ENCODE measurements around the gene FOSL1. TPM values are rescaled to one million over a fixed set of nuclear protein-coding genes. Genes with fewer than 3 reads are reported as not detected.

Gene FOSL1
- not detected for total RNA-seq

DNA sequence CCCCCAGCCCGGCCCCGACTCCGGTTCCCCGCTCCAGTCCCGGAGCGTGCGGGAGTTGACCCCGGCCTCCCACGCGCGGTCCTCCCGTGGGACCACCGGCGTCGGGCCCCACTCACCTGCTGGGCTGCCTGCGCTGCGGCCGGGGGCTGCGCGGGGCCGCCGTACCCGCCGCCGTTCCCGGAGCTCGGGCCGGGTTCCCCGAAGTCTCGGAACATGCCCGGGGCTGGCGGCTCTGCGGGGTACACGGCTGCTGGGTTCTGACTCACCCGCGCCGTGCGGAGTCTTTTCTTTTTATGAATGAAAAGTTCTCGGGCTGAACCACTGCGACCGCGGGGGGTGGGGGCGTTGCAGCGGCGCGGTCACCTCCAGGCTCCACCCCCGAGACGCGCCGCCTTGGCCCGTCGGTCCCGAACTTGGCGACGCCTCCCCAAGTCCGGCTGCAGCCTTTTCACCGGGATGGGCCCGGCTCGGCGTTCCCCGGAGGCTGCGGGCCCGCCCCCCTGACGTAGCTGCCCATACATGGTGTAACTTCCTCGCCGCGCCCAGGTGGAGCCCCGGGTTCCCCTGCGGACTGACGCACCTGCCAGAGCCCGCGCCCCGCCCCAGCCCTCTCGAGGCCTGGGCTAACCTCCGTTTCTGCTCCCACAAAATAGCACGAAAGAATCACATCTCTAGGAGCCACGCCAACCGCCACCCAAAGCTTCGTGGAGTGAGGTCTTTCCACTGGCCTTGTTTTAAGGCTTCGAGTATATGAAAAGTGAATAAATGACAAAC lies at the start of gene FOSL1:
Gene FOSL1 (minus strand): TSS at position 264 of the 774 bp plus-strand sequence. CDS start 49 bp downstream, at position 215.

DNA sequence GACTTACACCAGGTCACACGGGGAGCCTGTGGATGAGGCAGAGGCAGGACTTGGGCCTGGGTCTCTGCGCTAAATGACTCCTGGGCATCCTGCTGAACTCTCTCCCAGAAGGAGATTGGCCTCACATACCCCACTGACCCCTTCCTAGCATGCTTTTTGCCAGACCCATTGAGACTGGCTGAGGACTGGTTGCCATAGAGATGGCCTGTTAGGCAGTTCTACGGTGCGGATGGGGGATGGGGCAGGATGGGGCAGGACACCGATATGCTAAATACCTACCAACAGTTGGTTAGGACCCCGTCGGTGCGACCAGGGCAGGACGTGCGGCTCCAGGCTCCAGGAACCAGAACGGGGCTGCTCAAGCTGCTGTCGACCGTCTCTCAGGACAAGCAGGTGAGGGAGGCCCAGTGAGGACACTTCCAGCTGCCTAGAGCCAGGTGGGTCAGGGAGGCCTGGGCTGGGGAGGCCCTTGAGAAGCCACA lies 45.3 kb upstream of the FOSL1 start, which contains the start of gene TSGA10IP:
Gene TSGA10IP (plus strand): TSS at position 51 of the 482 bp plus-strand sequence. CDS start 196 bp downstream, at position 247.

DNA sequence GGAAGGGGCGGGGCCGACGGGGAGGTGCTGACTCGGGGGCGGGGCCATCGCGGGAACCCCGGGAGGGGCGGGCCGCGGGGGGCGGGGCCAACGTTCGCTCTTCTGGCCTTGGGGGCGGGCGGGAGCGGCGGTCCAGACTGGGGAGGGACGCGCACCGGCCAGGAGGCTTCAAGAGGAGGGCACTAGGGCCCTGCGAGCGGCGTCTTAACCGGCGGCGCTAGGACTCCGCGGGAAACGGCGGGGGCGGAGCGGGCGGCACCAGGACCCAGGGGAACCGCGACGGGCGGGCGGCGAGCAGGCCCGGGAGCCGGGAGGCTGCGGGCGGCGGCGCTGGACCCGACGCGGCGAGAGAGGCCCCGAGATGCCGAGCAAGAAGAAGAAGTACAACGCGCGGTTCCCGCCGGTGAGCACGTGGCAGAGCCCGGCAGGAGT lies 19.0 kb upstream of the FOSL1 start, which contains the start of gene DRAP1:
Gene DRAP1 (plus strand): TSS at position 286 of the 432 bp plus-strand sequence. CDS start 76 bp downstream, at position 362.

DNA sequence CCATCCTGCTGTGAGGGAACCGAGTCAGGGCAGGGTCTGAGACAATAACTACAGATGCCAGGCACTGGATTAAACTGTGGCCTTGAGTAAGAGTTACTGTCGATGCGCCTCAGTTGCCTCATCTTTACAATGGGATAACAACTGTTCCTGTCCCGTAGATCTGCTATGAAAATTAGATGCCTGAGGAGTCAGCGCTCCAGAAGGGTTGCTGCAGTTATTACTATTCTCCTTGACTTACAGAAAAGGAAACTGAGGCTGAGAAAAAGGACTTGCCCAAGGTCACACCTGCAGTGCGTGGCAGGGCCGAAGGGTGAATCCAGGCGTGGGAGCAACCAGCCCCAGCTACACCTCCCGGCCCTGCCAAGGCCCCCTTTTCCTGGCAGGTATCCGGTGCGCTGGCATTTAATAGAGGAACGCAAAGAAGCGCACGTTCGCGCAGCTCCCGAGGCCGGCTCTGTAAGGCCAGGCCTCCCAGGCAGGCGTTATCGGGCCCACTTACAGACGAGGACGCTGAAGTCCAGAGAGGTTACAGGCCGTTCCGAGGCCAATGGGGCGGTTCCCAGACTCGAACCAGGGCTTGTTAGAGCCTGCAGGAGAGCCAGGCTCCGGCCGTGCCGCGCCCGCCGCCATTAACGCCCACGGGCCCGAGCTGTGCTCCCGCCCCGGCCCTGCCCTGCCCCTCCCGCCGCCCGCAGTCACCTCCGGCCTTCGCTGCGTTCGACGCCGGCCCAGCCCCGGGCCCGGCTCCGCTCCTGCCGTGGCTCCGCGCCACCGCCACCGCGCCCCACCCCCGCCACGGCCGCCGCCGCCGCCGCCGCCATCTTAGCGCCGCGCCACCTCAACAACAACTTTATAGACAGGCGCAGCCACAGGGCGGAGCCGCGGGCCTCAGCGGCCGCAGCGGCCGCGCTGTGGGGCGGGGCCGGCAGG lies 18.3 kb upstream of the FOSL1 start, which contains the start of gene C11orf68:
Gene C11orf68 (minus strand): TSS at position 852 of the 930 bp plus-strand sequence. CDS start 31 bp downstream, at position 821.

DNA sequence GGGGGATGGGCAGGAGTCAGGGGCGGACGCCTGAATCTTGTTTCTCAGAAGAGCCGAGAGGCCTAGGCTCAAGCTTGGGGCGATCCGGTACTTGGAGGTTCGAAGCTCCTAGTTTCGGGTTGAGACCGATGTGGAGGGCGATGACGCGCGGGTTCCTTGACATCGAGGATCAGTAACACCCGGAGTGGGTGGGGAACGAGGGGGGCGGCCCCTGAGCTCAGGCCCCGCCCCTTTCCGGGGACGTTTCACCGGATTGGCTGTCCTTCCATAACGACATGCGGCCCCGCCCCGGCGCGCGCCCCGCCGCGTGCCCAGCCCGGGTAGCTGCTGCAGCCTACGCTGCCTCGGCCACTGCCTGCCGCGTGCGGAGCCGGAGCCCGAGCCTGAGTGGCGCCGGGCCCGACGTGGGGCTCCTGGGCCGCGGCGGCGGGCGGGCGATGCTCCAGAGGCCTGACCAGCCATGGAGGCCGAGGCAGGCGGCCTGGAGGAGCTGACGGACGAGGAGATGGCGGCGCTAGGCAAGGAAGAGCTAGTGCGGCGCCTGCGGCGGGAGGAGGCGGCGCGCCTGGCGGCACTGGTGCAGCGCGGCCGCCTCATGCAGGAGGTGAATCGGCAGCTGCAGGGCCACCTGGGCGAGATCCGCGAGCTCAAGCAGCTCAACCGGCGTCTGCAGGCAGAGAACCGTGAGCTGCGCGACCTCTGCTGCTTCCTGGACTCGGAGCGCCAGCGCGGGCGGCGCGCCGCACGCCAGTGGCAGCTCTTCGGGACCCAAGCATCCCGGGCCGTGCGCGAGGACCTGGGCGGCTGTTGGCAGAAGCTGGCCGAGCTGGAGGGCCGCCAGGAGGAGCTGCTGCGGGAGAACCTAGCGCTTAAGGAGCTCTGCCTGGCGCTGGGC lies 9.6 kb downstream of the FOSL1 start, which contains the start of gene CCDC85B:
Gene CCDC85B (plus strand): TSS at position 350 of the 895 bp plus-strand sequence. CDS start 111 bp downstream, at position 461.

DNA sequence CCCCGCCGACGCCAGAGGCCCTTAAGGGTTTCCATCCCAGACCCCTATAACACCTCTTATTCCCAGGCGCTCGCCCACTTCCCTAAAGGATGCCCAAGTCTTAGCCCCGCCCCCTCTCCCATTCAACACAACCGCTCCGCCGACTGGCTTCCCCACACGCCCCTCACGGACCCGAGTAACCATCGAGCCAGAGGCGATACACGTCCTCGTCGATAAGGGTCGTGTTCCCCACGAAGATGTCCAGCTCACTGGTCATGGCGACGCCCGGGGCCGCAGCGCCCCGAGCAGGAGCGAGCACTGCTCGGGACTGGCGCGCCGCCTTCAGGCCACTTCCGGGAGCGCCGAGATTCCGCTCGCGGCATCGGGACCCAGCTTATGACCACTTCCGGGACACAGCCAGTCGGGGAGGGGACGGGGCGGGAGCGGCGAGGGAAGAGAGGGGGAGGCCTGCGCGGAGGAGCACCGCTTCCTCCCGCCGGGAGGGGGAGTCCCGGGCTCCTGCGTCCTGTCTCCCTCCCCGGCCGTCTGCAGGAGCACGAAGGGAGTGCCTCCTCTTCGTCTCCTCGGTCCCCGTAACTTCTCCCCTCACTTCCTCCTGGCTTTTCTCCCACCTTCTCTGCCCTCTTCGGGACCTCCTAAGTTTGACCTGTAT lies 11.9 kb downstream of the FOSL1 start, which contains the start of gene FIBP:
Gene FIBP (minus strand): TSS at position 309 of the 652 bp plus-strand sequence. CDS start 53 bp downstream, at position 256.

DNA sequence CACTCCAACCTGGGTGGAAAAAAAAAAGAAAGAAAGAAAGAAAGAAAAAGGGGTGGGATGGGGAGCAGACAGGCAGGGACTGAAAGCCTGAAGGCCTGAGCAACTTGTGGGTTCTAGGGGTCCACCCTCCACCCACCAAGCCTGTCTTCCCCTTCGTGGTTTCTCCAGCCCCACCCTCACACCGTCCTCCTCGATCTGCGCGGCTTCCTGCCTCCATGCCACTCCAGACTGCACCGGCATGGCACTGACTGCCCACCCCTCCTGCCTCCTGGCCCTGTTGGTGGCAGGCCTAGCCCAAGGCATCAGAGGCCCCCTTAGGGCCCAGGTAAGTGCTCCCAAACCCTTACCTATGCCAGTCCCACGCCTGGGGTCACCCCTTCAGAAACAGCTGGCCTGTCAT lies 20.6 kb downstream of the FOSL1 start, which contains the start of gene CTSW:
Gene CTSW (plus strand): TSS at position 221 of the 400 bp plus-strand sequence. CDS start 18 bp downstream, at position 239.

DNA sequence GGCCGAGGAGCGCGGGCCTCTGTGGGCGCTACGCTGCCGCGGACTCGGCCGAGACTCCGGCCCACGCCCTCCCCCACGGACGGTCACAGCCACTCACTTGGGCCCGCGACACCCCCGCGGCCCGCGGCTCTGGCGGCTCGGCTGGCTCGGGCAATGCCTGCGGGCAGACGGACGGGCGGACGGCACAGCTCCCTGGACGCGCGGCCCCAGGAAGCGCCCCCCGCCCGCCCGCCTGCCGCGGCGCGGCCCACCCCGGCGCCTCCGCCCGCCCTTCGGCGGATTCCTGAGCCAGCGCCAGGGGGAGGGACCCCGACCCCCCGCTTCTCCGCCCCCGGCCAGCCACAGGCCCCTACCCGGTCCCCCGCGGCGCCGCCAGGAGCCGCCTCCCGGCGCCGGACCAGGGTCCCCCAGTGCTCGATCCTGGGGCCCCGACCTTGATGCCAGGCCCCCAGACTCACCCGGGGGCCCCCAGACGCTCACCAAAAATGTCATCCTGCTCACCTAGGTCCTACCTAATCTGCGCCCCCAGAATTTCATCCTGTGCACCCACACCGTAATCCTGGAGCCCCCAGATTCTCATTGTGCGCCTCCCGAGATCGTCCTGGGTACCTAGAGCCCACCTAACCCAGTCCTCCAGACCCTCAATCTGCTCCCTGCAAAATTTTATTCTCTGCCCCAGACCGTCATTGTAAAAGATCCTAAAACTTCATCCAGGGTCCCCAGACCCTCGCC lies 27.4 kb downstream of the FOSL1 start, which contains the start of gene EFEMP2:
Gene EFEMP2 (minus strand): TSS at position 215 of the 732 bp plus-strand sequence. CDS start 446 bp downstream, outside the sequence.

DNA sequence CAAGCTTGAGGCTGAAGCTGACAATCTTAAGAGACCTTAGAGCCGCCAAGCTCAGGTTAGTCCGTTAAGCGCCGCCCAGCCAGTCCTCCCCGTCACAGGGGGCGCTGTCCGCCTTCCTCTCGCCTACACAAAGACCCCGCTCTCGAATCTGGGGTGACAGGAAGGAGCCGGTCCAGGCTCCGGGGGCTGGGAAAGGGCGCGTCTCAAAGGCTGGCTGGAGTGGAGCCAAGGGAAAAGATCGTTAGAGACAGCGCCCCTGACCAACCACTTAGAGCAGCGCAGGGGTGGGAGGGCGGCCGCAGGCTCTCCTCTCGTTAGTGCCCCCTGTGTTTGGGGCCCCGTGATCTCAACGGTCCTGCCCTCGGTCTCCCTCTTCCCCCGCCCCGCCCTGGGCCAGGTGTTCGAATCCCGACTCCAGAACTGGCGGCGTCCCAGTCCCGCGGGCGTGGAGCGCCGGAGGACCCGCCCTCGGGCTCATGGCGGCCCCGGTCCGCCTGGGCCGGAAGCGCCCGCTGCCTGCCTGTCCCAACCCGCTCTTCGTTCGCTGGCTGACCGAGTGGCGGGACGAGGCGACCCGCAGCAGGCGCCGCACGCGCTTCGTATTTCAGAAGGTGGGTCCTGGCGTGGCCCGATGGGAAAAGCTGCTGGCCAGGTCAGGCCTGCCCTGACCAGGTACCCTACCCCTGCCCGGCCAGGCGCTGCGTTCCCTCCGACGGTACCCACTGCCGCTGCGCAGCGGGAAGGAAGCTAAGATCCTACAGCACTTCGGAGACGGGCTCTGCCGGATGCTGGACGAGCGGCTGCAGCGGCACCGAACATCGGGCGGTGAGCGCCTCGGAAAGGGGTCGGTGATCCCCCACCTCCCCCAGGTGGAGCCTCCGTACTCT lies 39.7 kb downstream of the FOSL1 start, which contains the start of gene MUS81:
Gene MUS81 (plus strand): TSS at position 156 of the 887 bp plus-strand sequence. CDS start 321 bp downstream, at position 477.

DNA sequence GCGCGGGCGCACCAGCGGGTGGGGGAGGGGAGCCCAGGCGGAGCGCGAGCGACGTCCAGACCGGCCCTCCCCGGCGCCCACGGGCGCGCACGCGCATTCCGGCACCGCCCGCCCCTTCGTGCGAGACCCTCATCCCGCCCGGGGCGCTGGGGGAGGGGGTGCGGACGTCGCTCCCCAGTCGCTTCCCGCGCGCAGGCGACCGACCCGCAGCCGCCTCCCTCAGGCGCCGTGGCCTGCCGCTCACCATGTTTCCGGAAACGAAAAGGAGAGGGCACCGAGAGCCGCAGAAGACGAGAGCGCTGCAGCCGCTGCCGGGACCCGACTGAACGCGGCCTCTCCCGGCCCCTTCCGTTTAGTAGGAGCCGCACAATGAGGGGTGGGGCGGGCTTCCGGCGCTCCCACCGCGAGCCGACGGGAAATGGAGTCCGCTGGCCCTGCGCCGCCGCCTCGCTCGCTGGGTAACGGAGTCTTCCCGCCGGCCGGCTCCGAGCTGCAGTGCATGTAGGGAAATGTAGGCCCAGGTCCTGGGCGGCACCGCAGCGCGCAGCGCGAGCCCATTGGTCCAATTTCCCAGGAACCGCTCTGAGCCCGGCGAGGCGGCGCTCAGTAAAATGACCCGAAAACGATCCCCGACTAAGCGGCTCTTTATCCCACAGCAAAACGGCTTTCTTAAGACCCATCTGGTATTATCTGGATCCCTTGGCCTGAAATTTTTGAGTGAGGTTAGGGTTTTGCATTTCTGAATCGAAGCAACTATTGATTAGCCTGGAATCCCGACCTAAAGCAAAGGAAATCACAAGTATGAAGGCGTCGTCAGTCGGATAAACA lies 42.1 kb downstream of the FOSL1 start, which contains the start of gene CFL1:
Gene CFL1 (minus strand): TSS at position 328 of the 828 bp plus-strand sequence. CDS start 81 bp downstream, at position 247.

Other genes with a start within 250 kb of the FOSL1 start
- 14.1 TPM for gene RELA, start 237.5 kb downstream of the FOSL1 start, total RNA-seq
- gene KAT5, start 188.1 kb downstream of the FOSL1 start, total RNA-seq = 46.8 TPM
- gene RNASEH2C, start 179.6 kb downstream of the FOSL1 start, total RNA-seq = 9.5 TPM
- gene AP5B1, start 119.4 kb downstream of the FOSL1 start, total RNA-seq = 4.8 TPM
- not detected for gene OVOL1, start 113.3 kb downstream of the FOSL1 start, total RNA-seq
- 7.6 TPM for gene SNX32, start 66.4 kb downstream of the FOSL1 start, total RNA-seq
- 545 TPM for gene CFL1, start 42.2 kb downstream of the FOSL1 start, total RNA-seq
- gene MUS81, start 40.0 kb downstream of the FOSL1 start, total RNA-seq = 43.1 TPM
- gene EFEMP2, start 27.6 kb downstream of the FOSL1 start, total RNA-seq = 12.7 TPM
- not detected for gene CTSW, start 20.6 kb downstream of the FOSL1 start, total RNA-seq
- 141 TPM for gene FIBP, start 11.9 kb downstream of the FOSL1 start, total RNA-seq
- 15.2 TPM for gene CCDC85B, start 9.7 kb downstream of the FOSL1 start, total RNA-seq
- gene C11orf68, start 18.7 kb upstream of the FOSL1 start, total RNA-seq = 15.2 TPM
- gene DRAP1, start 19.0 kb upstream of the FOSL1 start, total RNA-seq = 75.9 TPM
- 0.69 TPM for gene TSGA10IP, start 45.1 kb upstream of the FOSL1 start, total RNA-seq
- 28.6 TPM for gene SART1, start 61.3 kb upstream of the FOSL1 start, total RNA-seq
- 24.7 TPM for gene EIF1AD, start 101.8 kb upstream of the FOSL1 start, total RNA-seq
- 26.3 TPM for gene BANF1, start 102.1 kb upstream of the FOSL1 start, total RNA-seq
- gene CST6, start 111.6 kb upstream of the FOSL1 start, total RNA-seq = not detected
- gene CATSPER1, start 126.1 kb upstream of the FOSL1 start, total RNA-seq = not detected
- gene GAL3ST3, start 148.8 kb upstream of the FOSL1 start, total RNA-seq = 15.5 TPM
- 104 TPM for gene SF3B2, start 152.0 kb upstream of the FOSL1 start, total RNA-seq
- gene PACS1, start 169.9 kb upstream of the FOSL1 start, total RNA-seq = 57.9 TPM